OCI-LY7 (cell line): ENCODE measurements around the gene NDUFS8.

Experiments used
- CTCF ChIP-seq: fragments of 200-600 bp; sonication (generic); conservative IDR thresholded peaks from 2 replicates; pipeline ENCODE4 v1.5.1; 2014; ENCODE audit warnings: mild to moderate bottlenecking, antibody characterized with exemption, low read length, moderate library complexity, mixed read lengths
- EZH2phosphoT487 ChIP-seq: fragments of 200-600 bp; sonication (generic); IDR thresholded peaks from 2 replicates; pipeline ENCODE4 v1.6.1; 2018; ENCODE audit warnings: low read depth, borderline replicate concordance, mild to moderate bottlenecking, mixed run types, antibody characterized with exemption, low read length, moderate library complexity, mixed read lengths

- TF ChIP-seq CTCF (no peak), EZH2phosphoT487 (no peak)
Observed at GRCh38 chr11:68006606-68007166, 23.8 kb upstream of the NDUFS8 start.
